Measurements from ENCODE around the gene RPL5.
"Not testable (repeated sequence)": the region's sequence is repeated elsewhere in the genome, so short reads cannot be mapped to it uniquely, and the experiment has no call there.

RPL5 gene

GRCh38 chr1:92831762-92832536 is at the start of gene RPL5:
Gene RPL5, plus strand, starts transcription at chr1:92832040. Its CDS starts 75 bp downstream, at chr1:92832115.
- DNase-seq = peak; percentile 97

- not testable (repeated sequence) for DNase-seq
These were observed 48.3 kb upstream of the RPL5 start for GRCh38 chr1:92783550-92783949.

- DNase-seq = no peak
These were observed 47.7 kb upstream of the RPL5 start for GRCh38 chr1:92784021-92784638.

GRCh38 chr1:92784639-92785500 is 47.0 kb upstream of the RPL5 start, which contains the start of gene EVI5:
Gene EVI5, minus strand, starts transcription at chr1:92785108. Its CDS starts 48,562 bp downstream, at chr1:92736546.
- peak; percentile 92 for DNase-seq

- DNase-seq = no peak
These were observed 45.5 kb upstream of the RPL5 start for GRCh38 chr1:92786111-92786901.

GRCh38 chr1:92790081-92790480 is 41.8 kb upstream of the RPL5 start:
- DNase-seq = no peak

- DNase-seq = no peak
These were observed 41.0 kb upstream of the RPL5 start for GRCh38 chr1:92790867-92791266.

- DNase-seq = no peak
These were observed 40.3 kb upstream of the RPL5 start for GRCh38 chr1:92791487-92792066.

- no peak for DNase-seq
These were observed 39.5 kb upstream of the RPL5 start for GRCh38 chr1:92792340-92792782.

- no peak for DNase-seq
These were observed 36.7 kb upstream of the RPL5 start for GRCh38 chr1:92795166-92795565.

- DNase-seq = no peak
These were observed 34.5 kb upstream of the RPL5 start for GRCh38 chr1:92797297-92797696.

GRCh38 chr1:92797961-92798360 is 33.9 kb upstream of the RPL5 start:
- DNase-seq = no peak

- DNase-seq = no peak
These were observed 28.5 kb upstream of the RPL5 start for GRCh38 chr1:92803140-92803887.

GRCh38 chr1:92804721-92805201 is 27.1 kb upstream of the RPL5 start:
- DNase-seq = no peak

- no peak for DNase-seq
These were observed 26.6 kb upstream of the RPL5 start for GRCh38 chr1:92805216-92805615.

- no peak for DNase-seq
These were observed 23.5 kb upstream of the RPL5 start for GRCh38 chr1:92808381-92808780.

GRCh38 chr1:92816732-92817131 is 15.1 kb upstream of the RPL5 start:
- DNase-seq = no peak

GRCh38 chr1:92817137-92817697 is 14.6 kb upstream of the RPL5 start:
- no peak for DNase-seq

- no peak for DNase-seq
These were observed 13.7 kb upstream of the RPL5 start for GRCh38 chr1:92817986-92818764.

GRCh38 chr1:92820024-92820423 is 11.8 kb upstream of the RPL5 start:
- no peak for DNase-seq

Measured in NCI-H1694 (cell line).